K562 (cell line): ENCODE results near the gene CCL22. TPM values are rescaled to one million over a fixed set of nuclear protein-coding genes. Genes with fewer than 3 reads are reported as not detected.
A peak's percentile ranks its signal among the peaks of the same experiment; 100 is the strongest.

Source experiments
- ATAC-seq: fragments of 200-7000 bp; cut with Tn5 transposase; 3 replicates; pipeline ENCODE4 v1.9.1; 2020; ENCODE audit warnings: moderate library complexity
- BruUV-seq: library from RNA; stranded (reverse); fragments of 400-500 nt; replicated peaks from 2 replicates; lab custom pipeline; 2021; lab: Mats Ljungman, UMichigan
- CTCF ChIA-PET: fragments of 300-600 bp; formaldehyde crosslinking; extraction: SDS; loops from one replicate; lab custom pipeline; 2021; ENCODE audit warnings: low intra/inter-chr PET ratio; lab: Yijun Ruan, JAX
- POLR2A ChIA-PET: fragments of 300-600, 350-650 bp; sonication (Branson Sonifier 250); formaldehyde crosslinking; extraction: SDS; loops from one replicate; lab custom pipeline; 2021; ENCODE audit warnings: antibody characterized with exemption, inconsistent platforms; lab: Yijun Ruan, JAX
- DNase-seq, 4 experiments: peaks; one replicate each; pipeline versions ENCODE4 v3.0.0 to v3.0.0-alpha.2; 2011 to 2018; ENCODE audit warnings: low spot score in 3 of 4, mixed read lengths in 3 of 4; ENCODE audit errors: extremely low read depth in 1 of 4
- FAIRE-seq: peaks from 2 replicates; lab custom pipeline; 2011; peaks lifted over from hg19 to GRCh38; lab: Jason Lieb, UNC
- H2AFZ ChIP-seq: 2 replicates; pipeline ENCODE4 v1.6.0; 2011; ENCODE audit warnings: low read depth, low read length, control low read depth, inconsistent platforms
- H3K27ac ChIP-seq: fragments of 200-600 bp; 3 replicates; pipeline ENCODE4 v1.8.0; 2011; ENCODE audit warnings: low read depth, mild to moderate bottlenecking, control low read depth, inconsistent platforms, low read length, moderate library complexity, mixed read lengths; ENCODE audit errors: extremely low read depth
- H3K27me3 ChIP-seq, 2 experiments: fragments of 300-600 bp in 1 of 2; 2 replicates in 1 of 2; 3 replicates in 1 of 2; pipeline versions ENCODE4 v1.6.0 to v1.8.0; 2011; ENCODE audit warnings: inconsistent platforms in 2 of 2, low read length in 2 of 2, mild to moderate bottlenecking in 1 of 2, mixed read lengths in 1 of 2, moderate library complexity in 1 of 2; ENCODE audit not compliant: control insufficient read depth in 2 of 2, insufficient read depth in 2 of 2
- H3K36me3 ChIP-seq: fragments of 300-600 bp; 3 replicates; pipeline ENCODE4 v1.8.0; 2011; ENCODE audit warnings: mild to moderate bottlenecking, low read length, inconsistent platforms; ENCODE audit not compliant: control insufficient read depth, insufficient read depth
- H3K4me1 ChIP-seq, 2 experiments: fragments of 200-600 bp in 1 of 2; replicated peaks in 1 of 2; 2 replicates in 1 of 2; 3 replicates in 1 of 2; pipeline versions ENCODE4 v1.5.1 to v1.8.0; 2011; ENCODE audit warnings: inconsistent platforms in 2 of 2, low read length in 2 of 2, mild to moderate bottlenecking in 1 of 2, mixed read lengths in 1 of 2, moderate library complexity in 1 of 2; ENCODE audit not compliant: control insufficient read depth in 2 of 2, insufficient read depth in 2 of 2
- H3K4me2 ChIP-seq: 2 replicates; pipeline ENCODE4 v1.6.1; 2011; ENCODE audit warnings: low read length, control low read depth, inconsistent platforms, mixed read lengths; ENCODE audit not compliant: insufficient read depth
- H3K4me3 ChIP-seq: fragments of 200-600 bp; sonication (generic), shearing (Covaris generic); 2 replicates; pipeline ENCODE4 v1.5.1; 2016; ENCODE audit warnings: control low read depth, inconsistent platforms
- H3K79me2 ChIP-seq: fragments of 200-600 bp; 3 replicates; pipeline ENCODE4 v1.8.0; 2011; ENCODE audit warnings: low read length, inconsistent platforms; ENCODE audit not compliant: control insufficient read depth, insufficient read depth
- H3K9ac ChIP-seq, 2 experiments: 2 replicates each; pipeline versions ENCODE4 v1.6.0 to v1.6.1; 2011; ENCODE audit warnings: low read depth in 2 of 2, low read length in 2 of 2, control low read depth in 1 of 2, inconsistent platforms in 1 of 2, mild to moderate bottlenecking in 1 of 2, mixed read lengths in 1 of 2; ENCODE audit not compliant: insufficient read depth in 1 of 2
- H3K9me1 ChIP-seq: one replicate; pipeline ENCODE4 v1.6.0; 2011; ENCODE audit warnings: inconsistent platforms, mild to moderate bottlenecking, low read length, moderate library complexity; ENCODE audit not compliant: control insufficient read depth, insufficient read depth
- H3K9me3 ChIP-seq: replicated peaks from 2 replicates; pipeline ENCODE4 v1.5.1; 2011; ENCODE audit warnings: low read depth, low read length, inconsistent platforms; ENCODE audit not compliant: control insufficient read depth, insufficient read depth
- H4K20me1 ChIP-seq: replicated peaks from 2 replicates; pipeline ENCODE4 v1.6.1; 2011; ENCODE audit warnings: low read length, inconsistent platforms, mixed read lengths; ENCODE audit not compliant: control insufficient read depth, insufficient read depth
- CTCFL ChIP-seq: IDR thresholded peaks from 2 replicates; pipeline ENCODE4 v1.6.1; 2011; ENCODE audit warnings: borderline replicate concordance, low read depth, mild to moderate bottlenecking, moderate library complexity, low read length; ENCODE audit not compliant: insufficient read depth, poor library complexity, severe bottlenecking
- KDM1A ChIP-seq, 2 experiments: fragments of 450-650 bp; IDR thresholded peaks; 2 replicates each; pipeline ENCODE4 v1.6.1; 2016; ENCODE audit warnings: mild to moderate bottlenecking in 2 of 2
- MTA2 ChIP-seq: fragments of 450-650 bp; IDR thresholded peaks from 2 replicates; pipeline ENCODE4 v1.6.1; 2016; ENCODE audit warnings: low read depth
- PKNOX1 ChIP-seq: fragments of 450-650 bp; IDR thresholded peaks from 2 replicates; pipeline ENCODE4 v1.6.1; 2016
- RBBP5 ChIP-seq: fragments of 200-600 bp; sonication (generic); IDR thresholded peaks from 2 replicates; pipeline ENCODE4 v1.6.1; 2012; ENCODE audit warnings: borderline replicate concordance, mild to moderate bottlenecking, low read length, control low read depth, inconsistent platforms; ENCODE audit not compliant: insufficient read depth, poor library complexity, severe bottlenecking
- RBM22 ChIP-seq: fragments of 200-400 bp; formaldehyde crosslinking; IDR thresholded peaks from 2 replicates; pipeline ENCODE4 v1.6.1; 2018; ENCODE audit warnings: low read length, low read depth; ENCODE audit not compliant: poor library complexity, severe bottlenecking
- RERE ChIP-seq: sonication (generic); formaldehyde crosslinking; IDR thresholded peaks from 2 replicates; pipeline ENCODE4 v1.8.0; 2023; ENCODE audit warnings: missing genetic modification reagents, mild to moderate bottlenecking, borderline replicate concordance
- SREBF1 ChIP-seq: fragments of 150-350 bp; IDR thresholded peaks from 2 replicates; pipeline ENCODE4 v1.6.1; 2014; ENCODE audit warnings: antibody characterized with exemption, low read depth, low read length, borderline replicate concordance
- SRSF7 ChIP-seq: fragments of 200-400 bp; formaldehyde crosslinking; optimal IDR thresholded peaks from 2 replicates; pipeline ENCODE3; 2017; ENCODE audit warnings: mild to moderate bottlenecking, low read depth, low read length
- TRIM25 ChIP-seq: fragments of 450-650 bp; IDR thresholded peaks from 2 replicates; pipeline ENCODE4 v1.7.0; 2016; ENCODE audit warnings: borderline replicate concordance
- WHSC1 ChIP-seq: IDR thresholded peaks from one replicate; pipeline ENCODE4 v1.6.1; 2012; ENCODE audit warnings: low read length, control low read depth, inconsistent platforms
- WGBS: fragments of 100-300 bp; shearing (Covaris generic); methylation state at CpG from one replicate; pipeline ENCODE4 v1.1.6; 2016; ENCODE audit warnings: low coverage, mixed read lengths; ENCODE audit not compliant: insufficient coverage; ENCODE audit errors: missing lambda C conversion rate; 5-methylcytosine and 5-hydroxymethylcytosine counted together
- in situ Hi-C: fragments of 300-500 bp; cut with MboI; formaldehyde crosslinking; loops from 4 replicates; pipeline ENCODE4 v1.15.0; 2018; ENCODE audit warnings: inconsistent platforms, mixed read lengths
- intact Hi-C: fragments of 100-400 bp; cut with micrococcal nuclease; formaldehyde crosslinking; loops from 2 replicates; pipeline ENCODE4 v1.14.2; 2022
- polyA plus RNA-seq, 8 experiments: library from polyadenylated mRNA; depleted of rRNA in 4 of 8; stranded (reverse) in 5 of 8; unstranded in 3 of 8; fragments of >200 nt; fragmentation: Nextera tagmentation in 2 of 8; fragmentation: Illumina TruSeq in 1 of 8; extraction: Ambion mirVana in 2 of 8; extraction: Trizol in 1 of 8; gene quantifications; 2 replicates each; pipeline versions ENCODE4 v1.2.1 to v1.2.3, GENCODE V29; 2011 to 2014; ENCODE audit warnings: inconsistent platforms in 1 of 8, missing spikeins in 1 of 8
- total RNA-seq, 7 experiments: library from RNA; depleted of rRNA in 6 of 7; stranded (reverse); fragments of >200 nt in 6 of 7; fragmentation: Illumina TruSeq in 2 of 7; extraction: Trizol in 2 of 7; gene quantifications; 2 replicates each; pipeline versions ENCODE4 v1.2.1 to v1.2.3, GENCODE V29; 2011 to 2021; ENCODE audit warnings: low replicate concordance in 1 of 7

The CCL22 gene
- total and polyA plus RNA-seq, 9 of the 15 experiments (the other 6 are each of a cell fraction or from before 2014, with no cell fraction given): 0.04 to 0.29 (median 0.06) TPM; not detected in 5

- Histone ChIP-seq H3K27ac (no peak overlapping the region), H3K27me3 (peaks cover 2 to 32% of the 10 kb centered on the region in 2 experiments; a peak in 4 of 5 replicates), H3K9me3 (no peaks in the 10 kb centered on the region), H3K4me3 (no peak overlapping the region), H3K9me1 (no peaks in the 10 kb centered on the region), H3K4me1 (peaks cover 0 to 3% of the 10 kb centered on the region in 2 experiments; a peak in 3 of 5 replicates), H3K9ac (no peak overlapping the region), H3K79me2 (no peaks in the 10 kb centered on the region), H4K20me1 (no peaks in the 10 kb centered on the region), H3K4me2 (no peak overlapping the region), H2AFZ (no peak overlapping the region), H3K36me3 (no peaks in the 10 kb centered on the region)
- ATAC-seq (no peak), DNase-seq (peak in 1 of 4 experiments; percentile 3), FAIRE-seq (no peak)
- in situ Hi-C loops: no loop called here
- ChIA-PET CTCF (no interaction called here), POLR2A (interaction anchor here (1.2 kb wide), 1 partner anchor 9 kb away, joined by 4 read pairs; no protein-coding TSS in a partner anchor)
- 0% methylated on average over 3 of the region's 4 CpGs for WGBS
- BruUV-seq: no TSS peak
- intact Hi-C loops: no loop called here
- TF ChIP-seq KDM1A (IDR thresholded peaks at IDR 0.05) (no peak), PKNOX1 (no peak), SREBF1 (no peak), RBM22 (no peak), CTCFL (no peak), SRSF7 (no peak), TRIM25 (no peak), WHSC1 (no peak), MTA2 (no peak), RBBP5 (no peak), RERE (no peak)
- TF ChIP-seq, all 486 proteins: peak for 0
Measured at GRCh38 chr16:57310801-57311200, 47.8 kb upstream of the CCL22 start.
